ENCODE measurements around the gene APCDD1L.

DNA sequence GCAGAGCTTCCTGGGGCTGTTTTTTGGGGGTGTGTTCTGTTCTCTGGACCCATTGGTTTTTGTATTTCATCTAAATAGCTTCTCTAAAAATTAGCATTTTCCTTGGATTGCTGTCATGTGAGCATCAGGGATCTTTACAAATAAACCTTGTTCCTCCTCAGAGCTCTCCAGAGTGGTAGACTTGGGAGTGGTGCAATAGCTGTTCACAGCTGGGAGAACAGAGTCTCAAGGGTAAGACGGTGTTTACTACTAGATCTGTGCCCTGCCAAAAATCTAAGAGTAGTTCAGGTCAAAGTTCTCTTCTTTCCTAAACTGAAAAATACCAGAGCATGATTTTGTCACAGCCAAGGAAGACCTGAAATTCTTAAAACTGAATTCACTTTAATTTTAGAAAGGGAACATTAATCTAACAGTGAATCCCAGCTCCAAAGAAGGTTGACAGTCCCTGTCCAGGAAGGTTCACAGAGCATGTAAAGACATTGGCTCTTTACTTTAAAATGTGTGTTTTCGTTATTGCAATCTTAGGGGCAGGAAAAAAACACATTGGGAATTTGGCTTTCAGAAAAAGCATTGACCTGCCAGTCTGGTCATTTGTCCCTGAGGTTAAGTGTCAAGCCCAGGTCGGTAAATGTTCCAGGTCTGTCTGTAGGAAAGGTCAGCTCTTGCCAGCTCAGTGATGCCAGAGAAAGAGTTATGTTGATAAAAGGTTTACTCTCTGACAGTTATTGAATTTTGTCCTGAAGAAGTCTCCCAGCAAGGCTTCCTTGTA, 82.8 kb downstream of the APCDD1L start:
- TF ChIP-seq POLR2AphosphoS5 (IDR thresholded peaks at IDR 0.05; ENCODE audit: low read depth) (no peak), CTCF (IDR thresholded peaks at IDR 0.05; ENCODE audit: insufficient read depth, low read length) (no peak)
- TF ChIP-seq, protein P1, sequence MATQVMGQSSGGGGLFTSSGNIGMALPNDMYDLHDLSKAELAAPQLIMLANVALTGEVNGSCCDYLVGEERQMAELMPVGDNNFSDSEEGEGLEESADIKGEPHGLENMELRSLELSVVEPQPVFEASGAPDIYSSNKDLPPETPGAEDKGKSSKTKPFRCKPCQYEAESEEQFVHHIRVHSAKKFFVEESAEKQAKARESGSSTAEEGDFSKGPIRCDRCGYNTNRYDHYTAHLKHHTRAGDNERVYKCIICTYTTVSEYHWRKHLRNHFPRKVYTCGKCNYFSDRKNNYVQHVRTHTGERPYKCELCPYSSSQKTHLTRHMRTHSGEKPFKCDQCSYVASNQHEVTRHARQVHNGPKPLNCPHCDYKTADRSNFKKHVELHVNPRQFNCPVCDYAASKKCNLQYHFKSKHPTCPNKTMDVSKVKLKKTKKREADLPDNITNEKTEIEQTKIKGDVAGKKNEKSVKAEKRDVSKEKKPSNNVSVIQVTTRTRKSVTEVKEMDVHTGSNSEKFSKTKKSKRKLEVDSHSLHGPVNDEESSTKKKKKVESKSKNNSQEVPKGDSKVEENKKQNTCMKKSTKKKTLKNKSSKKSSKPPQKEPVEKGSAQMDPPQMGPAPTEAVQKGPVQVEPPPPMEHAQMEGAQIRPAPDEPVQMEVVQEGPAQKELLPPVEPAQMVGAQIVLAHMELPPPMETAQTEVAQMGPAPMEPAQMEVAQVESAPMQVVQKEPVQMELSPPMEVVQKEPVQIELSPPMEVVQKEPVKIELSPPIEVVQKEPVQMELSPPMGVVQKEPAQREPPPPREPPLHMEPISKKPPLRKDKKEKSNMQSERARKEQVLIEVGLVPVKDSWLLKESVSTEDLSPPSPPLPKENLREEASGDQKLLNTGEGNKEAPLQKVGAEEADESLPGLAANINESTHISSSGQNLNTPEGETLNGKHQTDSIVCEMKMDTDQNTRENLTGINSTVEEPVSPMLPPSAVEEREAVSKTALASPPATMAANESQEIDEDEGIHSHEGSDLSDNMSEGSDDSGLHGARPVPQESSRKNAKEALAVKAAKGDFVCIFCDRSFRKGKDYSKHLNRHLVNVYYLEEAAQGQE (IDR thresholded peaks at IDR 0.05; ENCODE audit: insufficient replicate concordance, low read depth) = no peak

Data from HL-60 (cell line).